Ovary (tissue), 3 donors: ENCODE results near the gene HHAT.

Experiments
- CTCF ChIP-seq, 3 donors: fragments of 450-650 bp in 2 of 3; fragments of 200-600 bp in 1 of 3; IDR thresholded peaks; one replicate each; pipeline versions ENCODE4 v1.5.1 to v1.8.0; 2016 to 2022; ENCODE audit warnings: antibody characterized with exemption in 3 of 3, mild to moderate bottlenecking in 1 of 3
- EP300 ChIP-seq: sonication (generic); formaldehyde crosslinking; IDR thresholded peaks from one replicate; pipeline ENCODE4 v1.6.1; 2017; ENCODE audit warnings: antibody characterized with exemption
- POLR2A ChIP-seq: fragments of 450-650 bp; IDR thresholded peaks from one replicate; pipeline ENCODE4 v1.6.1; 2017; ENCODE audit warnings: antibody characterized with exemption, mild to moderate bottlenecking, moderate library complexity
- donor health status: DM: no; HTN: no; CAD: no.

GRCh38 chr1:210434223-210434622, 105.5 kb downstream of the HHAT start:
- no peak for TF ChIP-seq POLR2A
- TF ChIP-seq EP300, result no peak
- TF ChIP-seq CTCF (IDR thresholded peaks at IDR 0.05), result no peak
